Stimulated activated CD8-positive, alpha-beta memory T cell treated with anti-CD3 and anti-CD28 coated beads, Interleukin-15, amount 100 ng/mL, for 1 hour (primary cell): ENCODE results near the gene PLEKHA1.

Source experiments
- DNase-seq: peaks from one replicate; pipeline ENCODE4 v3.0.0-alpha.2; 2020; ENCODE audit warnings: low read depth

The PLEKHA1 gene

GRCh38 chr10:122480146-122480833 lies 105.8 kb downstream of the PLEKHA1 start:
- no peak for DNase-seq

GRCh38 chr10:122481296-122482056 lies 107.0 kb downstream of the PLEKHA1 start:
- DNase-seq: no peak
